Stimulated activated CD8-positive, alpha-beta memory T cell treated with anti-CD3 and anti-CD28 coated beads, Interleukin-2, amount 100 ng/mL, for 48 hours (primary cell): ENCODE results near the gene NPHP4.

Experiments used
- DNase-seq, 2 donors: peaks; one replicate each; pipeline ENCODE4 v3.0.0-alpha.2; 2020; ENCODE audit warnings: low read depth in 2 of 2

The NPHP4 gene

DNA sequence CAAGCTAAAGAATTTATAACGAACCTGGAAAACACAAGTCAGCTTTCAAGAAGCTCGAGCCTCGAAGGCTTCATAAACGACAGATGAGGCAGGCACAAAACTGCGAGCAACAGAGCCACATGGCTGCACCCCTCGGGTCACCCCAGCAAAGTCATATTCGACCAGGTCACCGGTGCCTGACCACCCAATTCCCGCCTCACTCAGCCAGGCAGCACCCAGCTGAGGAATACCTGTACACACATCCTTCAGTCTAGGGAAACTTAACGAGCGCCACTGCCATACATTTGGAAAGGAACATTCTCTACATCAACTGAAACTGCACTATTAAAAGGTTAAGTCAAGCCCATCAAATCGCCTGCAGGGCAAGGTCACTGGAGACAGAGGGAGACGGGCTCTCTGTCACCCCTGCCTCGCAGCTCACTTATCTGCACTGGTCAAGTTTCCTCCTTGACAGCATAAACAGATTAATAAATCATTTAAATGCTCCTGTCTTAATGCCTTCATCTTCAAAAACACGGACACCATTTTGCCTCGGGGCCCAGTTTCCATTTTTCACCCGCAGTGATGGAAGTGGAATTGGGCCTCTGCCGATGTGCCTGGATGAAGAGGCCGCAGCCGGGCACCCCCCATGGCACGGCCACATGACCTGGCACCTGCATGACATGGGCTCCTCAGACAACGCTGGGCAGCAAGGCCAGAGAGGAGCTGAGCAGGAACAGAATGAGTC lies 20.6 kb downstream of the NPHP4 start:
- no peak for DNase-seq

DNA sequence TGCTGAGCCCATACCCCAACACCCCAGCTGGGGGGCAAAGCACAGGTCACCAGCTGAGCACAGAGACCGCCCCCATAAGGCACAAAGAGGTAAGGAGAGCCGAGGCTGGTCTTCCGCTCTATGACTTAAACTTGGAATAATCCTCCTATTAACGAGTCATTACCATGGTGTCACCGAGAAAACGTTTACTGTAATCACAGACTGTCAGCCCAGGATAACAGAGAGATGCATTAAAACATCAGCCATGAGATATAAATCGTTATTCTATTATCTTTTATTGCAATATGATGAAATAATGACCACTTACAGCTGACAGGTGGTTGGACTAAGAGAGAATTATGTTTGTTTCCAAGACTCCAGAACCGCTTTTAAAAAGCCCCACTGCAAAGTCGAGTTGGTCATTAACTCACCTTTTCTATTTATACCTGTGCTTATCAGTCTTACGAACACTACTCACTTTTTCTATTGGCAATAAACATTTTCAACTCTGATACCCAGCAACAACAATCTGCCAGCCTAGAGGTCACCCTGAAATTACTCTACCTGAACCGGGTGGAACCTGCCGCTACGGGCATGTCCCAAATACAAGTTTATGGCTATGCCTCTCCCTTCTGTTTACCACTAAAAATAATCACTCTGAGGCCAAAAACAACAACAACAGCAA lies 21.5 kb downstream of the NPHP4 start:
- no peak for DNase-seq

DNA sequence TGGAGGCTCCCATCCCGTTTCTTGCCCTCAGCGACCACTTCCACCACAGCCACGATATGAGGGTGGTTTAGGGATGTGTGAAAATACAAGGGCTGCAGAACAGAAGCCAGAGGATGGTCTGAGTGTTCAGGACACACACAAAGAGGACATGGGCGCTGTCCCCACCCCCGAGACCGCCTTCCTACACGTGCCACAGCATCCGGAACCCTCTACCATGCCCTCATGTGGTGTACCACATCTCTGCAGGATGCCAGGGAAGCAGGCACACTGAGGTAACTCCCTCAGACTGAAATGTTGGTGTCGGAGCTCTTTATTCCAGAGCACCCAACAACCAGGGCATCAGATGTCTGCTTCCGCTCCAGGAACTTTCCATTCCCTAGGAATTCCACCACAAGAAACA lies 23.1 kb downstream of the NPHP4 start:
- DNase-seq: no peak

DNA sequence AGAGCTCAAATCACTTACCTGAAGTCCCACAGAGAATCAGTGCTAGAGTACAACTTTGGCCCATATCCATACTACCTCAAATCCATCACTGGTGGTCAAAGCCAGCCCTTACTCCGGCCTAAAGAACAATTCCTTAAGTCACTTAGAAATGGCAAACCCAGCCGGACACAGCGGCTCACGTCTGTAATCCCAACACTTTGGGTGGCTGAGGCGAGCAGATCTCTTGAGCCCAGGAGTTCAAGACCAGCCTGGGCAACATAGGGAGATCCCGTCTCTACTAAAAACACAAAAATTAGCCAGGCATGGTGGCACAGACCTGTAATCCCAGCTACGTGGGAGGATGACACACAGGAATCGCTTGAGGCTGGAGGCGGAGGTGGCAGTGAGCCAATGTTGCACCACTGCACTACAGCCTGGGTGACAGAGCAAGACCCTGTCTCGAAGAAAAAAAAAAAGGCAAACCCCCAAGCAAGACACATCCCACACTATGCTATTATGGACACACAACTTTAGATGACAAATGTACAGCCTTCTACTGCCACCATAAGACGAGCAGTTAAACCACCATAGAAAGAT lies 24.0 kb downstream of the NPHP4 start:
- DNase-seq: no peak

DNA sequence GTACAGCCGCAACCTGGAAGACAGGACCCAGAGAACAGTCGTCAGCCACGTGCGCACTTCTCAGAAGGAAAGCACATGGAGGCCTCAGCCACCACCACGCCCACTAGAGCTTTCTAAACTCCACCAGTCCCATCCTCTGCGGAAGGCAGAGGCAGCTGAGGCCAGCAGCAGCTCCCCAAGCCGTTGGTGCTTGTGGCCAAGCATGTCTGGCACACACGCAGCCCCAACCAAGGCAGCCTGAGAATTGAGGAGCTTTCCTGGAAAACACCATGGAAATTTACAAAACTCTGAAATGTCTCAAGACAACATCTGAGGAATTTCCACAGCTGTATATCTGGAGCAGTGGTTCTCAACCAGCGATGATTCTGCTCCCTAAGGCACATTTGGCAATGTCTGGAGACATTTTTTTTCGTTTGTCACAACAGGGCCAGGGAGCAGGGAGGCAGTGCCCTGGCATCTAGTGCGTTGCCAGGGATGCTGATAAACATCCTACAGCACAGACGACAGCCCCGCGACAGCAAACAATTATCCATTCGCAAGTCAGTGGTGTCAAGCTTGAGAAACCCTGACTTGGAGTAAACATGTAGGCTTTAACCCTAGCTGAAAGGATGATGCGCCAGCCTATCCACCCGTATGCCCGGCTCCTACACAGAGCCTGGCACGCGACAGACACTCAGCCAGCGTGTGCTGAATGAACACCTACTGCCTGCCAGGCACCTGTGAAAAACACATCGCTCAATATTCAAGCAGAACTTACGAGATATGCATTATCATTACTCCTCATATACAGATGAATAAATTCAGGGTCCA lies 24.7 kb downstream of the NPHP4 start:
- no peak for DNase-seq

DNA sequence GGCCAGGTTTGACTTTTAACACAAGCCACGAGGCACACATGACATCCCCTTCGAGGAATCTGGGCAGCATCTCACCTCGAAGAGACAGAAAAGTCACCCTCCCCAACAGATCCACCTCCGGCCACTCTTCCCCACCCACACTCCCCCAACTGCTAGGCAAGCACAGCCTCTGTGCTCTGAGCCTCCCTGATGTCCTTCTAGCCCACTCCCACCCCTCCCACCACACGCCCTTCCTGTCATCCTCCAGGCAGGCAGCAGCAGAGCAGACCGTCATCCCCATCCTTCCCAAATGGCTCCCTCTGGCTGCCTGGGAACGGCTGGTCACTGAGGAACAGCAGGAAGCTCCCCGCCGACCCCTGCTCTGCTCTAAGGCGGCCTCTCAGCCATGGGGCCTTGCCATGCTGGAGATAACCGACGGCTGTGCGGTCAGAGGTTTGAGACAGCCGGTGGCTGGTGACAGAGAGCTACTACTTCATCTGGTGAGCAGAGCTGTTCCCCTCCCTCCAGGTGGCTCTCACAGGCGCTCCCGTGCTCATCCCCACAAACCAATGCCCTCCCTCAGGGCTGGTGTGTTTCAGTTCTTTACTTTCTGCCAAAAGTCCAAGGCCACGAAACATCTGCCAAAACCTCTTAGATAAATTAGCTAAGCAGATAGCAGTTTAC lies 25.6 kb downstream of the NPHP4 start:
- DNase-seq: no peak

DNA sequence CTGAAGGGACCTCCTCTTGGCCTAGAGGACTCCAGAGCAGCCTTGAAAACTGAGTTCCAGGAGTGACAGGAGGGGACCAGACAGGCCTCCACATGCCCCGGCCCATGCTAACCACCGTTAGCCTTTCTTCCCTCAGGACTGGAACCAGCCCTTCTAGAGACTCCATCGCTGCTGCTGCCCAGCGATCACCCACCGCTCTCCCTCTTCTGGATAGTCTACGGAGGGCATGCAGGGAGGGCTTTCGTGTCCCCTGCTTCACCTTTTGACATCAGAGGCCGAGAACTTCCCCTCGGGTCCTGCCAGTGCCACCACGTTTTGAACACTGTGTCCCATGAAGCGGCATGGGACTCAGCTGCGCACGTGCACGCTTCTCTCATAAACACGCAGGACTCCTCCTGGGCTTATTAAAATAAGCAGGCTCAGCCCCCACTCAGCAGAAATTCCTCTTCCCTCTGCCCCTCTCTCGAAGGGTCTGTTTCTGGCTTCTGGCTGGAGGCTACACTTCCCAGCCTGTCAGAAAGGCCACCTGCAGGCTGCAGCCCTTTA lies 26.6 kb downstream of the NPHP4 start:
- DNase-seq: no peak

DNA sequence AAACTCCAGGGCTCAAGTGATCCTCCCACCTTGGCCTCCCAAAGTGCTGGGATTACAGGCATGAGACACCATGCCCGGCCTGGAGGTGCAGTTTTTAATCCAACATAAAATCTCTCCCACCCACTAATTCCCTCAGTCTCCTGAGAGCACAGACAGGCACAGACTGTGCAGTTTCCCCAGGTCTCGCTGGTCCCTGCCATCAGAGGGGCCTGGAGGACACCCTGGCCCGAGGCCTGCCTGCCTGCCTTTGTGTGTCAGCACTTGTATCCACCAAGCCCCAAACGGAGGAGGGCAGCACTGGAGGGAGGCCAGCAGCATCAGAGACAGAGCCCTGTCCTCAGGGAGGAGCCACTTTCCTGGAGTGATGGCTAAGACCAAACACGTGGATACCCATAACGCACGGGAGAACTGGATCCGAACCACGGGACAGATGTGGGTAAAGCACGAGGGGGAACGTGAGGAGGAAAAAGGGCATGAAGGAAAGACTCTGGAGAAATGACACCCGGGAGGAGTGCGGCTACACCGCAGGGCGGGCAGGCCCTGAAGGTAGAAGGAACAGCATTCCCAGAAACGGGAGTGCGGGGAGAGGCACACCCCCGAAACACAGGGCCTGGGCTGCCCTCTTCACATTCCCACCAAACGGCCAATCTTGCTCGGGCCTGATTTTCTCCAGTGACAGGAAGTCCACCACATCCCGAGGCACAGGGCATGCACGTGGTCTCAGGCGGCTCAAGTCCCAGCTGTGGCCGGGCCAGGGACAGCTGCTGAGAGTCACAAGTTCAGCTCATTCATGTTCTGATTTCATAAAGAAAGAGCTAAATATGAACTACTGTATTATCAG lies 29.7 kb downstream of the NPHP4 start:
- no peak for DNase-seq

DNA sequence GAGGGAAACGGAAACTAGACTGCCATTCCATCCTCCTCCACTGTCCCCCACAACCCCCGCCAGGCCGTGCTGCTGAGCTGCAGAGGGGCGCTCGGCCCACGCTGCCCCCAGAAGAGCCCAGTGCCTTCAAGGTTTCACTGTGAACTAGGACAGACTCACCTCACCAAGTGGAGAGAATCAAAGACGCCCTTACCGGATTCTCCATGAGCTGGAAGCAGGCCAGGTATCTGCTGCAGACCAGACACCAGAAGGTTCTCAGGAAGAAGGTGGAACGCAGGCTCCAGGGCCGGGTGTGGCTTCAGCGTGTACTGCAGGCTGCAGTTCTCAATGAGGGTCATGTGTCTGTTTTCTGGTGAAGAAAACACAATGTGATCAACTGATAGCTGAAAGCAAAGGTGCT lies 30.6 kb downstream of the NPHP4 start:
- no peak for DNase-seq

DNA sequence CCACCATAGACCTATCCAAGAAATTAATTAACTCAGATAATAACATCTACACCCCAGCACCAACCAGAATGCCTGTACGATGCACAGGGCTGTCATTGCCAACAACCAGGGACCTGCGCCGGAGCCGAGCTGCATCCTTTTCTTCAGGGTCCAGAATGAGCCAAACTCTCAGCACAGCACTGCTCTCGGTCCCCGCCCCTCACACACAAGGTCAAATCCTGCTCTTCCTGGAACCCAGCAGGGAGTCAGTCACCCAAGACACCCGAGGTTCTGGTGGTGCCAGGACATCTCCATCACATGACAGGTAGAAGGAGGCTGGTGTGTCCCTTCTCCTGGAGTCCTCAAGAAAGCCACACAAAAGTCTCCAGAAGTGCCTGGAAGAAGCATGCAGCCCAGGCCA lies 31.9 kb downstream of the NPHP4 start:
- no peak for DNase-seq

DNA sequence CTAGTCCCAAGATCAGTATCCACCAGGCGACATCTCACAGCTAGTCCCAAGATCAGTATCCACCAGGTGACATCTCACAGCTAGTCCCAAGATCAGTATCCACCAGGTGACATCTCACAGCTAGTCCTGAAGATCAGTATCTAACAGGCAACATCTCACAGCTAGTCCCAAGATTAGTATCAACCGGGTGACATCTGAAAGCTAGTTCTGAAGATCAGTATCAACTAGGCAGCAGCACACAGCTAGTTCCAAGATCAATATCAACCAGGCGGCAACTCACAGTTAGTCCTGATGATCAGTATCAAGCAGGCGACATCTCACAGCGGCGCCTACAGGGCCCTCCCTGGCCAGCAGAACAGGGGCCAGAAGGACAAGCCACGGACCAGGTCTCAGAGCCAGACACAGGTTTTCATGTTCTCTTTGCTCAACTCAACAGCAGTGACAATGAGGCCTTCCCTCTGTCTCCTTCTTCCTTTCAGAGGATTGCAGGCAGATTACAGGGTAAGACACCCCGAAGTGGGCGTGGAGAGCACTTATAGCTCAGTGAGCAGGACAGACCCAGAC lies 32.5 kb downstream of the NPHP4 start:
- DNase-seq: no peak

DNA sequence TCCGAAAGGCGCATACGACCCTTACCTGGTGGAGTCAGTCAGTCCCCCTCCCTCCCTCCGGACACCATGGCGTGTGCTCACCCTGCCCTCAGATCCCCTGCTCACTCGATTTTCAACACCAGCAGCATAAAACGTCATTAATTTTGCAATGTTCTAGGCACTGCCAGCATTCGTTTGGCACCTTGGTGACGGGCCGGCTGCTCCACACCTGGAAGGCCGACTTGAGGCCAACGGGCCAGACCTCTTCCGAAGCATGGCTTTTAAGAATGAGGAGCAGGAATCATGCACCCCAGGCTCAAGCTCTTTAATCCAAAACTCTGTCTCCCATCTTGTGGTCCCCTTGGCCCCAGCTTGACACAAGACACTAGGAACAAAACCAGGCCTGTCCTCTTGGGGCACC lies 33.1 kb downstream of the NPHP4 start:
- no peak for DNase-seq

DNA sequence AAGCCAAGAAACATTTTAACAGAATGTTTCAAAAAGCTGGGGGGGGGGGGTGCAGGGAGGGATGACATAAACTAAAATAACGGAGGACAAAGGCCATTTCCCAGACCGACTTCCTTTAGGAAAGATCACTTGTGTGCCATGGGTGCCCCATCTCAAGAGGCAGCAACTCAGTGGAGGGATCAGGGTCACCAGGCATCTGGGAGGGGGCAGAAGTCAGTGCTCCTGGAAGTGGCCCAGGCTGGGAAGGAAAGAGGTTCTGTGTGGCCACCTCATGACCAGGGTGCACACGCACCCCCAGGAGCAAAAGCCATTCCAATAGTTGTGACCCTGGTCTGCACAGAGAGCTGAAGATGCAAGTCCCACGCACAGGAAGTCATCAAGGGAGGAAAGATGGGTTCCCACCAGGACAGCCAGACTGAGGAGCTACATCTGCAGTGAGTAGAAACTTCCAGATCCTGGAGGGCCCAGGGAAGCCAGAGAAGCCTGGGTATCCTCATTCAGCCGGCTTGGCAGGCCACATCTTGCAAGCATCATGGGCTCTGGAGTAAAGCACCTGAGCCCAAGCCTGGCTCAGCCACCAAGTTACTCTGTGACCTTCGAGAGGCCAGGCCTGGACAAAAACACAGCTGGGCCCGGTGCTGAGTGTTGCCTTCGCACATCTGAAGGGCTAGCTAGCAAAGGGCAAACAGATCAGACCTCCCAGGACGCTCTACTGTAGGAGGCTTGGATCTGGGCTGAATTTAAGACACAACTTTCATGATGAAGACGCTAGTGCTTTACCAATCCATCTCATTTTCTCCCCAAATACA lies 36.0 kb downstream of the NPHP4 start:
- no peak for DNase-seq

DNA sequence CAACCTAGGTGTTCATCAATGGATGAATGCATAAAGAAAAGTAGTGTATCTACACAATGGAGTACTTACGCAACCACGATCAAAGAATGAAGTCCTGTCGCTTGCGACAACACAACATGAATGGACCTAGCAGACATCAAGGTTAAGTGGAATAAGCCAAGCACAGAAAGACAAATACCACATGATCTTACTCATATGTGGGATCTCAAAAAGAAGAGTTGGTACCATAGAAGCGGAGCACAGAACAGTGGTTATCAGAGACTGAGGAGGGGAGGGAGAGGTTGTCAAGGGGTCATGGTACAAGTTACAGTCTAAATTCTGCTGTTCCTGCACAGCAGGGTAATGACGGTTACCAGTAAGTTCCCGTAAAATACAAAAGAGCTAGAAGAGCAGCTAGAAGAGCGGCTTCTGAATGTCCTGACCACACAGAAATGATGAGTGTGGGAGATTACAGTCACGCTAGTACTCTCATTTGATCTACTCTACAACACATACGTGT lies 36.7 kb downstream of the NPHP4 start:
- no peak for DNase-seq

DNA sequence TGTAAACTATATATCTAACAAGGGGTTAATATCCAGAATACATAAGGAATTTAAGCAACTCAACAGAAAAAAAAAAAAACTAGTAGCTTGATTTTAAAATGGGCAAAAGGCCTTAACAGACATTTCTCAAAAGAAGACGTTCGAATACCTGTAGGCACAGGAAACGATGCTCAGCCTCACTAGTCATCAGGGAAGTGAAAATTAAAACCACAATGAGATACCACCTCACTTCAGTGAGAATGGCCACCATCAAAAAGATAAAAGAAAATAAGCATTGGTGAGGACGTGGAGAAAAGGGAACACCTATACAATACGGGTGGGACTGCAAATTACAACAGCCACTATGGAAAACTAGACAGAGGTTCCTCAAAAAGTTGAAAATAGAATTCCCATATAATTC lies 37.3 kb downstream of the NPHP4 start:
- no peak for DNase-seq

DNA sequence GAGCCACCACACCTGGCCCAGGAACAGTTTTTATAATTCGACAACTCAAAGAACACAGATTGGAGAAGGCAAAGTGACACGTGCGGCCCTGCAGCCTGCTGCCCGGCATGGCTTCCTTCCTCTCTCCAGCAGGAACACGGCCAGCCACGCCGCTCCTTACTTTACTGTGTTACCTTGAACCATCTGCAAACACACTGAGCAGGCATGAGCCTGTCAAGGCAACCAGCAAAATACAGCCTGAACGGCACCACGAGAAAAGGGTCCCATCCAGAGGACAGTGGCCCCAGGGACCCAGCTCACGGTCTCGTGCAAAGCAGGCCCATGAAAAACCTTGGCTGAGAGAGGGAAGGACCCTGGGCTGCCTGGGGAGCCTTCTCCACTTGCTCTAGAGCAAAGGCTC lies 38.8 kb downstream of the NPHP4 start:
- DNase-seq: no peak

DNA sequence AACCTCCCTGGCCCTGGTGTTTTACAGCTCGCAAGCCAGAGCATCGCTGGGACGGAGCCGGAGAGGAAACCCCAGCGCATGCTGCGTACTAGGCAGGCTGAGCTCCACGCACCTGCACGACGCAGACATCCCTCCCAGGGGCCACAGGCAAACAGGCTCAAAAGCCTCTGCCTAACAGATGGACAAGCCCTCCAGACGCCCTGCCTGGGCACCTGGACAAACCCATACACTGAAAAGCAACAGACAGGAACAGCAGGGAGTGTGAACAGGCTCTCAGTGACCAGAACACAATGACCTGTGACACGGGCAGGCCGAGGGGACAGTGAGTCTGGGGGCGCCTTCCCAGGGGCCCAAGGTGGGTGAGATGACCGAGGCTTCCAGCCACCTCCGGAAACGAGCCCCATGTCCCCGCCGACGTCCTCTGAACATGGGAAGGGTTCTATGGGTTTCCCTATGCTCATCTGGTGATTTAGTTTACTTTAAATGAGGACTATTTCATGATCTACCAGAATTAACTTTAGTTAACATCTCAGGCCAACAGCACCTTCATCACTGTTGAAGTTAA lies 40.3 kb downstream of the NPHP4 start:
- DNase-seq: no peak

DNA sequence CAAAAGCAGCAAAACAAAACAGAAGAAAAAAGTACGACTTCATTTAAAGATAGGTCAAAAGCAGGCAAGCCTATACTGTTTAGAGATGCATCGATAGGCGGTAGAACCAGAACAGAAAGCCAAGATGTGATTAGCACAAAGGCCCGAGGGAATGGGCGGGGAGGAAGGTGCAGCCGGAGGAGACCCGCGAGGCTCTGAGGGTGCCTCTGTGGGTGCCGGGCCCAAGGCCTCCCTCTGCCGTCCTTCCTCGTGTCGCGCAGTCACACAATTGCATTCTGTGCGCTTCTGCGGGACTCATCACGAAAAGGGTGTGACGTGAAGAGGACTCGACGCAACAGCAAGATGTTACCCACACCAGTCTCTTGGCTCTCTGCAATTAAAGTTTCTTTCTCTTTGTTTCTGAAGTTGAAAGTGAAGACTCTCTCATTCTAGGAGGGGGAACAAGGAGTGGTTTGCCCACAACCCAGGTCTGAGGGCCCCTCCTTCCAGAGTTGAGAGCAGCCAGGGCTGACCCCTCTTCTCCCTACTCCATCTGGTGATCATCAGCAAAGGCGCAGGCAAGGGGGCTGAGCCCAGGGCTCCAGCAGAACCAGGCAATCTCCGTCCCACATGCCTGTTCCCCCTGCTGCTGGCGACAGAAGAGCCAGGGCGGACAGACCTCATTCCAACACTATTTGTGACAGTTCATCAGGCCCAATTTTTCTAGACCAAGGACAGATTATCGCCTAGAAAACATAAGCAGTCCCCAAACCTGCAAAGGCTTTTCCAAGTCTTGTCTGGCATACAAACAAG lies 41.0 kb downstream of the NPHP4 start:
- DNase-seq: no peak
